Transverse colon (tissue), 3 donors: ENCODE data around the gene PRR23E.

Experiments used
- CTCF ChIP-seq, 5 experiments: fragments of 200-600 bp in 3 of 5; fragments of 450-650 bp in 2 of 5; sonication (generic) in 3 of 5; IDR thresholded peaks; 1 replicate in 2 of 5; 2 replicates in 3 of 5; pipeline ENCODE4 v1.5.1; 2016 to 2017; ENCODE audit warnings: antibody characterized with exemption in 5 of 5, inconsistent platforms in 3 of 5, mild to moderate bottlenecking in 2 of 5, moderate library complexity in 1 of 5
- EP300 ChIP-seq: sonication (generic); formaldehyde crosslinking; IDR thresholded peaks from one replicate; pipeline ENCODE4 v1.6.1; 2017; ENCODE audit warnings: antibody characterized with exemption, low read depth
- POLR2A ChIP-seq: fragments of 450-650 bp; IDR thresholded peaks from one replicate; pipeline ENCODE4 v1.6.1; 2016; ENCODE audit warnings: antibody characterized with exemption, mild to moderate bottlenecking, moderate library complexity

- TF ChIP-seq POLR2A (no peak), CTCF (IDR thresholded peaks at IDR 0.05) (no peak), EP300 (no peak)
Observed at GRCh38 chr3:127170814-127171213, 22.1 kb upstream of the PRR23E start.
